Mesothelial cell of epicardium (in vitro differentiated cells): ENCODE results near the gene CPSF2. TPM values are rescaled to one million over a fixed set of nuclear protein-coding genes. Genes with fewer than 3 reads are reported as not detected.
"Not testable (repeated sequence)": the region's sequence is repeated elsewhere in the genome, so short reads cannot be mapped to it uniquely, and the experiment has no call there.

ENCODE experiments used
- DNase-seq, 2 experiments: peaks; one replicate each; pipeline ENCODE4 v3.0.0; 2021; ENCODE audit warnings: low spot score in 2 of 2; ENCODE audit not compliant: unreplicated experiment in 2 of 2
- H3K27ac Mint-ChIP-seq: 2 replicates; pipeline ENCODE4 v1.8.0; 2021; ENCODE audit warnings: mixed read lengths
- H3K27me3 Mint-ChIP-seq: 2 replicates; pipeline ENCODE4 v1.8.0; 2021; ENCODE audit warnings: low read depth, mixed read lengths
- H3K36me3 Mint-ChIP-seq: 2 replicates; pipeline ENCODE4 v1.8.0; 2021; ENCODE audit warnings: mixed read lengths
- H3K4me1 Mint-ChIP-seq: 2 replicates; pipeline ENCODE4 v1.8.0; 2021; ENCODE audit warnings: mixed read lengths
- H3K4me3 Mint-ChIP-seq: 2 replicates; pipeline ENCODE4 v1.8.0; 2021; ENCODE audit warnings: mild to moderate bottlenecking, moderate library complexity, mixed read lengths
- H3K9me3 Mint-ChIP-seq: 2 replicates; pipeline ENCODE4 v1.8.0; 2021; ENCODE audit warnings: mixed read lengths
- CTCF ChIP-seq: fragments of 200-600 bp; sonication (generic); IDR thresholded peaks from one replicate; pipeline ENCODE4 v1.5.0; 2021; ENCODE audit warnings: antibody characterized with exemption; ENCODE audit not compliant: unreplicated experiment
- total RNA-seq: library from RNA; stranded (reverse); gene quantifications from 3 replicates; pipeline ENCODE4 v1.2.1, GENCODE V29; 2021

The CPSF2 gene
- total RNA-seq, 1 donor from 2014 or later = 58.1 TPM

DNA sequence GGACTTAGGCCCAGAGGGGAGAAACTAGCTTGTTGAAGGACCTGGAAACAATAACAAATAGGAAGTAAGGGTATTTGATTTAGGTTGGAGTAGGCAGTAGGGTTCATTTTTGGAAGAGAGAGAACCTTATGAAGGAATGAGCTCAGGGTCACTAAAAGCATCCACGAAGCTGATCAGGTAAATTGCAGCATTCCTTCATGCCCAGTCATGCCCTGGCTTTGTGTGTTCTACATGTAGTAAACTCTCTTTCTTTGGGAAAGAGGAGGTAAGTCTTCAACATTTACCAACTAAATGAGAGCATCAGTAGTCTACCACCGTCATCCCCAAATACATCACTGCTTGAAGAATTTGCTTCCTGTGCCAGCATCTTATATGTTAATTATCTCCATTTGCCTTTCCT lies 54.7 kb downstream of the CPSF2 start:
- no peaks in the 10 kb centered on the region for H3K27me3 Mint-ChIP-seq
- TF ChIP-seq CTCF = no peak
- DNase-seq = no peak
- peaks cover 4% of the 10 kb centered on the region for H3K9me3 Mint-ChIP-seq
- no peaks in the 10 kb centered on the region for H3K36me3 Mint-ChIP-seq
- no peak overlapping the region for H3K4me3 Mint-ChIP-seq
- no peak overlapping the region for H3K27ac Mint-ChIP-seq
- H3K4me1 Mint-ChIP-seq = no peaks in the 10 kb centered on the region

DNA sequence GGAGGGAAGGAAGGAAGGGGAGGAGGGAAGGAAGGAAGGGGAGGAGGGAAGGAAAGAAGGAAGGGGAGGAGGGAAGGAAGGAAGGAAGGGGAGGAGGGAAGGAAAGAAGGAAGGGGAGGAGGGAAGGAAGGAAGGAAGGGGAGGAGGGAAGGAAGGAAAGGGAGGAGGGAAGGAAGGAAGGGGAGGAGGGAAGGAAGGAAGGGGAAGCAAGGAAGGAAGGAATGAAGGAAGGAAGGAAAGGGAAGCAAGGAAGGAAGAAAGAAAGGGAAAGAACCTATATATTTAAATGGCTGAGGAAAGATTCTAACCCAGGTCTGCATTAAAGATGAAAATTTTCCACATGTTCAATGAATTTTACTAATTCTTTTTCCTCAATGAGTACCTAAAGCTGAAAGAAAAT lies 57.4 kb downstream of the CPSF2 start:
- H3K9me3 Mint-ChIP-seq, H3K4me3 Mint-ChIP-seq: not testable (repeated sequence)

DNA sequence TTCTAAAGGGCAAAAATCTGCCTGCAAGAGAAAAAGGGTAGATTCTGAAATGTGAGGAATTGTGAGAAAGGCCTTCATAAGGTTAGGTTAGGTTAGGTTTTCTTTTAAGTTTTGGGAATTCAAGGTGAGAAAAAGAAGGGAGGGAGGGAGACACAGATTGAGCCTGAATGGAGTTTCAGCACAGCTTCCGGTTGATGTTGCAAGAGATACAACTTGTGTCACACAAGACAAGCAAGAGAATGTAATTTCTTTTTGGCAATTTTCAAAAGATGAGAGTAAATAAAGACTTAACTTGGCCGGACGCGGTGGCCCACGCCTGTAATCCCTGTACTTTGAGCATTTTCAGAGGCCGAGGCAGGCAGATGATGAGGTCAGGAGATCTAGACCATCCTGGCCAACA lies 63.8 kb downstream of the CPSF2 start:
- Mint-ChIP-seq H3K27me3 (no peaks in the 10 kb centered on the region), H3K4me1 (no peaks in the 10 kb centered on the region), H3K4me3 (no peak overlapping the region), H3K9me3 (peaks cover 7% of the 10 kb centered on the region), H3K27ac (no peak overlapping the region), H3K36me3 (peaks cover 5% of the 10 kb centered on the region)
- TF ChIP-seq CTCF = no peak
- no peak for DNase-seq

More for the DNA sequence above, 57.4 kb downstream of the CPSF2 start:
- not testable (repeated sequence) for DNase-seq, H3K4me1 Mint-ChIP-seq, H3K36me3 Mint-ChIP-seq, H3K27me3 Mint-ChIP-seq, H3K27ac Mint-ChIP-seq

DNA sequence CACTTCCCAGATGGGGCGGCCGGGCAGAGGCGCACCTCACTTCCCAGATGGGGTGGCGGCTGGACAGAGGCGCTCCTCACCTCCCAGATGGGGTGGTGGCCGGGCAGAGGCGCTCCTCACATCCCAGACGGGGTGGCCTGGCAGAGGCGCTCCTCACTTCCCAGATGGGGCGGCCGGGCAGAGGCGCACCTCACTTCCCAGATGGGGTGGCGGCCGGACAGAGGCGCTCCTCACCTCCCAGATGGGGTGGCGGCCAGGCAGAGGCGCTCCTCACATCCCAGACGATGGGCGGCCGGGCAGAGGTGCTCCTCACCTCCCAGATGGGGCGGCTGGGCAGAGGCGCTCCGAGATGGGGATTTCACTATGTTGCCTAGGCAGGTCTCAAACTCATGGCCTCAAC lies 65.8 kb downstream of the CPSF2 start:
- H3K4me1 Mint-ChIP-seq, DNase-seq, H3K27me3 Mint-ChIP-seq, H3K36me3 Mint-ChIP-seq, H3K4me3 Mint-ChIP-seq, H3K9me3 Mint-ChIP-seq, H3K27ac Mint-ChIP-seq: not testable (repeated sequence)

- TF ChIP-seq CTCF = no peak
- Mint-ChIP-seq H3K27me3 (no peaks in the 10 kb centered on the region), H3K27ac (no peak overlapping the region), H3K4me3 (no peak overlapping the region), H3K36me3 (peaks cover 5% of the 10 kb centered on the region), H3K4me1 (no peaks in the 10 kb centered on the region), H3K9me3 (peaks cover 7% of the 10 kb centered on the region)
- no peak for DNase-seq
Measured at GRCh38 chr14:92190768-92191167, 69.0 kb downstream of the CPSF2 start.

DNA sequence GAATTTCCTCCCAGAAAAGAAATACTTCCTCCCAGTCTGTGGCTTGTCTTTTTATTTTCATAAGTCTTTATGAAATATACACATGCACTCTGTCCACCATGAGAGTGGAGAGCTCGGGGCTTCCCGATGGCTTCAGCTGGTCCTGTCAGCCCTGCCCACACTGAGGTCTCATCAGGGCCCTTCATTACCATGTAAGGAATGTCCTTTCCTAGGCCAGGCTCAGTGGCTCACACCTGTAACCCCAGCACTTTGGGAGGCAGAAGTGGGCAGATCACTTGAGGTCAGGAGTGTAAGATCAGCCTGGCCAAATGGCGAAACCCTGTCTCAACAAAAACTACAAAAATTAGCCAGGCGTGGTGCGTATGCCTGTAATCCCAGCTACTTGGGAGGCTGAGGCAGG lies 77.0 kb downstream of the CPSF2 start:
- no peak for DNase-seq
- H3K36me3 Mint-ChIP-seq = no peaks in the 10 kb centered on the region
- H3K9me3 Mint-ChIP-seq = no peaks in the 10 kb centered on the region
- H3K27me3 Mint-ChIP-seq = peaks cover 39% of the 10 kb centered on the region
- H3K4me3 Mint-ChIP-seq = no peak overlapping the region
- no peaks in the 10 kb centered on the region for H3K4me1 Mint-ChIP-seq
- H3K27ac Mint-ChIP-seq = no peak overlapping the region
- no peak for TF ChIP-seq CTCF

DNA sequence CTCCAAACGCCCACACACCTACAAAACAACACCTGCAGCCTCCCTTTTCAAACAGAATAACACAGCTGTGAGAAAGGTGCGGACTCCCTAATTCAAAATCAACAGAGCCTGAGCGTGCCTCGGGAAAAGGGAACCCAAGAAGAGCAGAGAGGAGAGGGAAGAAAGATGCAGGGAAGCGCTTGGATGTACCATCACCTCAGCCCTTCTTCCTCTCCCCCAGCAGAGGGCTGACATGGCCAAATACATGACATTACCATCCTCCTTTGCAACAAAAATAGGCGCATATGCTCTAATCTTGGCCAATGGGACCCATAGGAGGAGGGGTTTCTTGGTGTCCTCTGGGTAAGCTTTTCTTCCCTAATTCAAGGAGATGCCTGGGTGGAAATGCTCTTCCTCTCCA lies 78.0 kb downstream of the CPSF2 start:
- peaks cover 4% of the 10 kb centered on the region for H3K9me3 Mint-ChIP-seq
- H3K27ac Mint-ChIP-seq = no peak overlapping the region
- H3K36me3 Mint-ChIP-seq = no peaks in the 10 kb centered on the region
- DNase-seq = no peak
- no peak overlapping the region for H3K4me3 Mint-ChIP-seq
- no peaks in the 10 kb centered on the region for H3K4me1 Mint-ChIP-seq
- TF ChIP-seq CTCF = no peak
- H3K27me3 Mint-ChIP-seq = peaks cover 48% of the 10 kb centered on the region
